8988T (cell line): Measurements from ENCODE around the gene FBXL17.

ENCODE experiments used
- DNase-seq: peaks from one replicate; pipeline ENCODE4 v3.0.0; 2011

FBXL17 gene

GRCh38 chr5:107980923-107981692, 400.8 kb downstream of the FBXL17 start:
- no peak for DNase-seq

- no peak for DNase-seq
These were observed 402.0 kb downstream of the FBXL17 start for GRCh38 chr5:107979900-107980299.

- DNase-seq = no peak
These were observed 402.6 kb downstream of the FBXL17 start for GRCh38 chr5:107979291-107979690.

GRCh38 chr5:107977550-107978071, 404.3 kb downstream of the FBXL17 start:
- DNase-seq = no peak

- DNase-seq = no peak
These were observed 406.3 kb downstream of the FBXL17 start for GRCh38 chr5:107975568-107975967.

- no peak for DNase-seq
These were observed 410.1 kb downstream of the FBXL17 start for GRCh38 chr5:107971846-107972245.

GRCh38 chr5:107969847-107970246, 412.1 kb downstream of the FBXL17 start:
- no peak for DNase-seq

- no peak for DNase-seq
These were observed 412.9 kb downstream of the FBXL17 start for GRCh38 chr5:107968998-107969397.

GRCh38 chr5:107968406-107968843, 413.5 kb downstream of the FBXL17 start:
- no peak for DNase-seq

- DNase-seq = no peak
These were observed 415.7 kb downstream of the FBXL17 start for GRCh38 chr5:107966201-107966600.

GRCh38 chr5:107964722-107965121, 417.2 kb downstream of the FBXL17 start:
- no peak for DNase-seq

- no peak for DNase-seq
These were observed 422.2 kb downstream of the FBXL17 start for GRCh38 chr5:107959573-107960279.

- DNase-seq = no peak
These were observed 423.0 kb downstream of the FBXL17 start for GRCh38 chr5:107958861-107959260.

GRCh38 chr5:107958432-107958831, 423.5 kb downstream of the FBXL17 start:
- DNase-seq = no peak

- no peak for DNase-seq
These were observed 424.8 kb downstream of the FBXL17 start for GRCh38 chr5:107957051-107957450.

- DNase-seq = no peak
These were observed 426.6 kb downstream of the FBXL17 start for GRCh38 chr5:107955321-107955720.

- DNase-seq = no peak
These were observed 427.6 kb downstream of the FBXL17 start for GRCh38 chr5:107954254-107954653.

- DNase-seq = no peak
These were observed 429.4 kb downstream of the FBXL17 start for GRCh38 chr5:107952450-107952849.

- DNase-seq = no peak
These were observed 430.6 kb downstream of the FBXL17 start for GRCh38 chr5:107951309-107951708.

GRCh38 chr5:107950776-107951175, 431.1 kb downstream of the FBXL17 start:
- no peak for DNase-seq

GRCh38 chr5:107949688-107950341, 432.1 kb downstream of the FBXL17 start:
- DNase-seq = no peak

- DNase-seq = no peak
These were observed 433.5 kb downstream of the FBXL17 start for GRCh38 chr5:107948377-107948776.

- no peak for DNase-seq
These were observed 436.8 kb downstream of the FBXL17 start for GRCh38 chr5:107945061-107945460.

GRCh38 chr5:107943923-107944322, 438.0 kb downstream of the FBXL17 start:
- DNase-seq = no peak
